Retina (tissue), 1 donor: ENCODE results near the gene SCLY.

ENCODE experiments used
- DNase-seq: peaks from one replicate; pipeline ENCODE4 v3.0.0-alpha.2; 2016

Gene SCLY

GRCh38 chr2:238077292-238077691 is 16.5 kb downstream of the SCLY start:
- no peak for DNase-seq

DNA sequence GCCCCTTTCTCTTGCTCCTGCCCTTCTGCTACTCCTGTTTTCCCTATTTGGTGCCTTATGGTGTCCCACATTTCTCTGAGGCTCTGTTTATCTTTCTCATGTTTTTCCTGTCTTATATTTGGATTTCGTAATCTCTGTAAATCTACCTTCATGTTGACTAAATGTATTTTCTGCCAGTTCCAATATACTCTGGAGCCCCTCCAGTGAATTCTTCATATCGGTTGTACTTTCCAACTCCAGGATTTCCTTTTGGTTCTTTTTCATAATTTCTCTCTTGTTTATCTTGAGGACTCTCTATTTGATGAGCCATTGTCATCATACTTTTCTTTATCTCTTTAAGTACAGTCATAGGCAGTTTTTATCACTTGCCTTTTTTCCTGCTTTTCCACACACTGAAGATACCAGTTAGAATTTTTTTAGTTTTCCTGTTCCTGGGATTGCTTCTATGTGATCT is 19.1 kb downstream of the SCLY start:
- DNase-seq, result no peak

DNA sequence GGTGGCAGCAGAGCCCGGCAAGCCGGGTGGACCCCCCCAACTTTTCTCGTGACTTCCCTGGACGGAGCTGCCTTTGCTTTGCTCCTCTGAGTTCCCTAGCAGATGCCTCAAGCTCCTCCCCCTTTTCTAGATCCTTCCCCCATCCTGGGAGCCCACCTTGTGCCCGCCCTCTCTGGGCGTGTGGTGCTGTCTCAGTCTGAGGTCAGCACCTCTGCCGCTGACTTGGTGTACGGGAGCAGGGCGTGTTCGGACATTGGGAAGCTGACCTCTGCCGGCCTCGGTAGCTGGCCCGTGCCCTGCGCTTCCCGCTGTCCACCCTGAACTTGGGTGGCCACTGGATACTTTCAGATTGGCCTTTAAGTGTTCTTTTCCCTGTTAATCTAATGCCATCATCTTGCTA is 19.7 kb downstream of the SCLY start:
- no peak for DNase-seq

GRCh38 chr2:238081150-238081549 is 20.3 kb downstream of the SCLY start:
- no peak for DNase-seq

DNA sequence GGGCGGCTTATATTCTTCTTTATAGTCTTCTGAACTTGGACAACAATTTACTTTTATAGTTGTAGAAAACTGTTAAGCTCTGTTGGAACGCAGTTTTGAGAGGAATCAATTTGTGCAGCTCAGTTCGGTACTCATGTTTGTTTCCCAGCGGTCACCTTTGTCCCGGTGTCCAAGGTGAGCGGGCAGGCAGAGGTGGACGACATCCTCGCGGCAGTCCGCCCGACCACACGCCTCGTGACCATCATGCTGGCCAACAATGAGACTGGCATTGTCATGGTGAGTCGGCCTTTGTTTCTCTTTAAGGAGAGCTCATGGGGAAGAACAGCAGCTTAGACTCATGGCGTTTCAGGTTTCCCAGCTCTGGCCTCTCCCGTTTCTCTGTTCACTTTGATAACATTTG is 20.8 kb downstream of the SCLY start:
- no peak for DNase-seq

GRCh38 chr2:238082151-238082550 is 21.4 kb downstream of the SCLY start:
- no peak for DNase-seq

GRCh38 chr2:238082827-238083226 is 22.0 kb downstream of the SCLY start:
- no peak for DNase-seq

GRCh38 chr2:238083919-238084318 is 23.1 kb downstream of the SCLY start:
- no peak for DNase-seq

DNA sequence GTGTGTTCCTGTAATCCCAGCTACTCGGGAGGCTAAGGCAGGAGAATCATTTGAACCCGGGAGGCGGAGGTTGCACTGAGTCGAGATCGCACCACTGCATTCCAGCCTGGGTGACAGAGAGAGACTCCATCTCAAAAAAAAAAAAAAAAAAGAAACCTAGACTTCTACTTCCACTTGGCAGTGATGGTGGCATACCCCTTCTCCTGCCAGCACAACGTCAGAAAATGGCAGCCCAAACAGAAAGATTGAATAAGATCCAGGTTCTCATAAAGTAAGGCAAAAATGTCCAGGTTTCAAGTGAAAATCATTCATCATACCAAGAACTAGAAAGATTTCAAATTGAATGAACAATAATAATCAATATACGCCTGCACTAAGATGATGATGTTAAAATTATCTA is 24.0 kb downstream of the SCLY start:
- no peak for DNase-seq

- DNase-seq, result no peak
Observed at GRCh38 chr2:238085899-238086298, 25.1 kb downstream of the SCLY start.

DNA sequence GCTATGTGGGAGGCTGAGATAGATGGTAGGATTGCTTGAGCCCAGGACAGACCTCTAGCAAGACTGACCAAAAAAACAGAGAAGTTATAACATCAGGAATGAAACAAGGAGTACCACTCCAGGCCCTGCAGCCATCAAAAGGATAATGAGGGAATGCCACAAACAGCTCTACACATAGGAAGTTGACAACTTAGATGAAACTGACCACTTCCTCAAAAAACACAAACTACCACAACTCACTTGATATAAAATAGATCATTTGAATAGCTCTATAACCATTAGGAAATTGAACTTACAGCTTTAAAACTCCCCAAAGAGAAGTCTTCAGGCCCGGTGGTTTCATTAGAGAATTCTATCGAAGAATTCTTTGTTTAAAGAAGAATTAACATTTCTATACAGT is 26.4 kb downstream of the SCLY start:
- no peak for DNase-seq

GRCh38 chr2:238090887-238091286 is 30.1 kb downstream of the SCLY start:
- no peak for DNase-seq

DNA sequence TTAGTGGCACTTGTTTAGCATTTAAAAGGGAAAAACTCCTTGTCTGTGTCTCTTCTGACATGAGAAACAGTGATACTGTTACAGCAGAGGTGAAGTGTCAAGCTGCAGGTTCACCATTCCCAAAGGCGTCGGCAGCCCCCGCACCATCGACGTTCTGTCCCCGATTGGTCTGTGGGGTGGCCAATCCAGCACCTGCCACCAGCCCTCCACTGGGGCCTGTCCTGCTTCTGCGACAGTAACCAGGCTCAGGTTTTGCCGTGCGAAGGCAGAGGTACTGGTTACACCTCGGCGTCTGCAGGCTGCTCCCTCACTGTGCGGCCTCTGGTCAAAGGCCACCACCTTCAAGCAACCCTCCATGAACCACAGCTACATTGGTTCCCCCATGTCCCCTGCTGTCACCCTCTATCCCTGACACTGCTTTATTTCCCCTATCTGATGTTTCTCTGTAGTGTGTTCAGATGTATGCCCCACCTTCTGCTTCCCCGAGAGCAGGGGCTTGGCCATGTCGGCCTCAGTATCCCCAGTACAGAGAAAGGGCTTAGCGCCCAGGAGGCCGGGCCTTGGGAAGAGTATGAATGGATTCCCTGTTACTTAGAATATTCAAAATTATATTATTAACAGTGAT is 30.7 kb downstream of the SCLY start:
- no peak for DNase-seq

DNA sequence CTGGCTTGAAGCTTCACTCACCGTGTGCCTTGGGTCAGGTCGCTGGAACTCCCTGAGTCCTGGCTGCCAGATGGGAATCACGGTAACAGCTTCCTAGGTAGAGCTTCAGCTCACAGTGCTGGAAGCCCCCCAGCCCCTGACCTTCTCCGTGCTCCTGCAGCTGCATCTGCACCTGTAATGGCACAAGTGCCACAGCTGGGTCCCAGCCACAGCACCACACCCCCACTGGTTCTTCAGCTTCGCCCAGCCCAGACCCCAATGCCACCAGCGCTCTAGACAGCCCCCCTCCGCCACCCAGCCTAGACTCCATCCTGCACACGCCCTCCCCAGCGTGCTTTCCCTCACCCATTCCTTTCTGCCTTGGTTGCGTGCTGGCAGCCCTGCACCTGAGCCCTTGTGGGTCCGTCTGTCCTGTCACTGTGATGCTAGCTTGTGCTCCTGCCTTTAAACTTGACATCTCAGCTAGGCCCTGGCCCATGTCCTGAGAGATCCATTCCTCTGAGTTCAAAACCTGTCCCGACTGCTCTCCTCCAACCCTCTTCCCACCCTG is 31.8 kb downstream of the SCLY start:
- no peak for DNase-seq

DNA sequence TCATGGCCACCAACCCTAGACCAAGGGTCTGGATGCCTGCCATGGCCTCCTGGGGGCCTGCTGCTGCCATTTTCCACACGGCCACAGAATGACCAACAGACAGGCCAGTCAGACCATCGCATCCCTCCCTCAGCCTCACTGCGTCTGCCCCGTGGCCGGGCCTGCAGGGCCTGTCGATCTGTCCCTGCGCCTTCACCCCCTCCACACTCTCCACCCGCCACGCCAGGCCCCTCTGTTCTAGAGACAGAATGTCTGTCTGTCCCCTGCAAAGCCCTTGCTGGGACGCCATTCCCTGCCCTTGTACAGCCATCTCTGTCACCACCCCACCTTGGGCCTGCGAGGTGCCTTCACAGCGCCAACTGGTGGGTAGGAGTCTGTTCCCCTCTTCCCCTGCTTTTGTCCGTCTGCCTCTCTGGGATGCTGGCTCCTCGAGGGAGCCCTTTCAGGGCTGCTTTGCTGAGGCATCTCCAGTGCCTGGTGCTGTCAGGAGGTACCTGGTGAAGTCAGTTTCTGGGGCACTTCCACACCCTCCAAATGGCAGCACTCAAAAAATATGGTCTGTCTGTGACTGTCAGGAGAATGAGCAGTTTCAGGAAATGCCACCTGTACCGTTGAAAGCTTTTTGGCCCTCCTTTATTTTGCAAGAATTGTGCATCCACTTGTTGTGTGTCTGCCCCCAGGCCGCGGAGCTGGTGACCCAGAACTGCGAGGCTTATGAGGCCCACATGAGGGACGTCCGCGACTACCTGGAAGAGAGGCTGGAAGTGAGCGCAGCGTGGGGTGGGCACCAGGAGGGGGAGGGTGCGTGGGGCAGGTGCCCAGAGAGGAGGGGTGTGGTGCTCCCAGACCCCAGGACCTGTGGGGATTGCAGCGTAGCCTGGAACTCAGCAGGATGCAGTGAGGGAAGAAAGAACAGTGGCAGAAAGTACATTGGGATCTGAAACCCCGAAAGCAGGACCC is 32.7 kb downstream of the SCLY start:
- DNase-seq, result no peak

DNA sequence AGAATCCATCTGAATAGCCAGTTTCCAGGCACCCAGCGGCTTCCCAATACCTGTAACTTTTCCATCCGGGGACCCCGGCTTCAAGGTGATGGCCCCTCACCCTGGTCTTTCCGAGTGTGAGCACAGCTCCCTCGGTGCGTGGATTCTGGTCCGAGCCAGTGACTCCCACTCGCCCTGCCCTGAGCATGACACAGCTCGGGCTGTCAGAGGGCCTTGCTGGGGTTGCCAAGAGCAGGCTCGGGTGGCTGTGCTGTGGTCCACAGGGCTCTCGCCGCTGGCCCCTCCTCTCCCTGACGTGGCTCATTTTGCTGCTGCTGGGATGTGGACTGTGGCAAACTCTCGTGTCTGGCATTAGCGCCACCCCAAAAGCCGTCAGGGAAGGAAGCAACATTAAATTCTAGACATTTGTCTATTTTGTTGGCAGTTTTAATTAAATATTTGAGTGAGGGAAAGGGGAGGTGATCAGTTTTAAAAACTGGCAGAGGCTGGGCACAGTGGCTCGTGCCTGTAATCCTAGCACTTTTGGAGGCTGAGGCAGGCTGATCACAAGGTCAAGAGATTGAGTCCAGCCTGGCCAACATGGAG is 33.7 kb downstream of the SCLY start:
- DNase-seq, result no peak

GRCh38 chr2:238095143-238095542 is 34.3 kb downstream of the SCLY start:
- DNase-seq, result no peak

GRCh38 chr2:238096311-238097011 is 35.7 kb downstream of the SCLY start:
- DNase-seq, result no peak

DNA sequence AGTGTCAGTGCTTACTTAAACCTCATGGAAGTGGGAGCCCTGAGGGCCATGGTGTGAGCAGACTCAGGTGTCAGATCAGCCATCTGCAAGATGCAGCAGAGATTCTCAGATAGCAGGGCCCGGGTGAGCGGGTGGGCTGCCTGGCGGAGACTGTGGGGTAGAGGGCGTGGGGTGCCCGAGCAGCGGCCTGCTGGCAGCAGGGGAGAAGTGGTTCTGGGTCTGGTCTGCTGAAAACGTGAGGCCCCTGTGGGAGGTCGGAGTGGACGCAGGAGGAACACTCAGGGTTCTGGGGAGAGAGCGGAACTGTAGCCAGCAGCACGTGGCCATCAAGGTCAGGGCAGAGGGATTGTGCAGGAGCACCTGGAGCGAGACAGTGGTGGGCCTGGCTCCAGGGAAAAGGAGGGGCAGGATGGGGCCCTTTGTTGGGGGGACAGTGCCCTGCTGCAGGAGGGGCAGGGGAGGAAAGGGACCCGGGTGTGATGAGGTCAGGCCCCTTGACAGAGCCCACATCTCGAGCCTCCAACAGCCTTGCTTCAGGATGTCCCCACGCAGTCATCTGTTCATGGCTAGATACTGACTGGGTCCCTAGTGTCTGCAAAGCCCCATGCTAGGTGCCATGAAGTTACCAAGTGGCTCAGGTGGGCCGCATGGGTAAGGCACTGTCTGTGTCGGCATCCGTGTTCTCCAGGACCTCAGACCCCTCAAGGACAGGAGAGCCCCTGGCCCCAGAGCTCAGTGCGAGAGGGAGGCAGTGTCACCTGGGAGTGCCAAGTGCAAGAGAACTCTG is 36.6 kb downstream of the SCLY start:
- no peak for DNase-seq

GRCh38 chr2:238097988-238098871 is 37.4 kb downstream of the SCLY start:
- DNase-seq, result no peak
